ENCODE measurements around the gene CEP104.

CEP104 gene

GRCh38 chr1:3869751-3870301 is 12.8 kb upstream of the CEP104 start:
- DNase-seq (ENCODE audit: low read depth in 4 of 4, low spot score in 1 of 4) = no peak

- no peak for DNase-seq (ENCODE audit: low read depth in 4 of 4, low spot score in 1 of 4)
These were observed 11.5 kb upstream of the CEP104 start for GRCh38 chr1:3868464-3869006.

- DNase-seq (ENCODE audit: low read depth in 4 of 4, low spot score in 1 of 4) = no peak
These were observed 8.7 kb upstream of the CEP104 start for GRCh38 chr1:3865606-3866160.

- no peak for DNase-seq (ENCODE audit: low read depth in 4 of 4, low spot score in 1 of 4)
These were observed 7.9 kb upstream of the CEP104 start for GRCh38 chr1:3864884-3865283.

- no peak for DNase-seq (ENCODE audit: low read depth in 4 of 4, low spot score in 1 of 4)
These were observed 6.4 kb upstream of the CEP104 start for GRCh38 chr1:3863231-3863935.

GRCh38 chr1:3858231-3858981 is 1.4 kb upstream of the CEP104 start:
- no peak for DNase-seq (ENCODE audit: low read depth in 4 of 4, low spot score in 1 of 4)

- DNase-seq (ENCODE audit: low read depth in 4 of 4, low spot score in 1 of 4) = no peak
These were observed 749 bp upstream of the CEP104 start for GRCh38 chr1:3857791-3858129.

GRCh38 chr1:3852711-3853485 is 4.1 kb downstream of the CEP104 start:
- DNase-seq (ENCODE audit: low read depth in 4 of 4, low spot score in 1 of 4) = no peak

GRCh38 chr1:3852091-3852490 is 4.9 kb downstream of the CEP104 start:
- DNase-seq (ENCODE audit: low read depth in 4 of 4, low spot score in 1 of 4) = no peak

- no peak for DNase-seq (ENCODE audit: low read depth in 4 of 4, low spot score in 1 of 4)
These were observed 5.7 kb downstream of the CEP104 start for GRCh38 chr1:3851292-3851691.

GRCh38 chr1:3850857-3851256 is 6.2 kb downstream of the CEP104 start:
- no peak for DNase-seq (ENCODE audit: low read depth in 4 of 4, low spot score in 1 of 4)

- no peak for DNase-seq (ENCODE audit: low read depth in 4 of 4, low spot score in 1 of 4)
These were observed 9.9 kb downstream of the CEP104 start for GRCh38 chr1:3847081-3847480.

- no peak for DNase-seq (ENCODE audit: low read depth in 4 of 4, low spot score in 1 of 4)
These were observed 10.5 kb downstream of the CEP104 start for GRCh38 chr1:3846541-3846940.

GRCh38 chr1:3842912-3843311 is 14.1 kb downstream of the CEP104 start:
- DNase-seq (ENCODE audit: low read depth in 4 of 4, low spot score in 1 of 4) = no peak

- no peak for DNase-seq (ENCODE audit: low read depth in 4 of 4, low spot score in 1 of 4)
These were observed 15.5 kb downstream of the CEP104 start for GRCh38 chr1:3841491-3841890.

GRCh38 chr1:3838788-3839187 is 18.2 kb downstream of the CEP104 start:
- DNase-seq (ENCODE audit: low read depth in 4 of 4, low spot score in 1 of 4) = no peak

GRCh38 chr1:3837685-3838084 is 19.3 kb downstream of the CEP104 start:
- DNase-seq (ENCODE audit: low read depth in 4 of 4, low spot score in 1 of 4) = no peak

- DNase-seq (ENCODE audit: low read depth in 4 of 4, low spot score in 1 of 4) = no peak
These were observed 19.8 kb downstream of the CEP104 start for GRCh38 chr1:3837200-3837599.

- DNase-seq (ENCODE audit: low read depth in 4 of 4, low spot score in 1 of 4) = no peak
These were observed 20.6 kb downstream of the CEP104 start for GRCh38 chr1:3836421-3836820.

- no peak for DNase-seq (ENCODE audit: low read depth in 4 of 4, low spot score in 1 of 4)
These were observed 22.3 kb downstream of the CEP104 start for GRCh38 chr1:3834701-3835100.

- DNase-seq (ENCODE audit: low read depth in 4 of 4, low spot score in 1 of 4) = no peak
These were observed 25.3 kb downstream of the CEP104 start for GRCh38 chr1:3831689-3832088.
